H9 (cell line): ENCODE data around the gene OGFOD1. TPM values are rescaled to one million over a fixed set of nuclear protein-coding genes. Genes with fewer than 3 reads are reported as not detected.

Experiments used
- DNase-seq: peaks from one replicate; pipeline ENCODE4 v3.0.0-alpha.2; 2017
- H2AFZ ChIP-seq: one replicate; pipeline ENCODE4 v1.6.1; 2013; ENCODE audit warnings: mild to moderate bottlenecking, low read length, control low read depth, moderate library complexity
- H2AK5ac ChIP-seq: 2 replicates; pipeline ENCODE4 v1.6.1; 2013; ENCODE audit warnings: low read length, control low read depth, mixed read lengths; ENCODE audit not compliant: insufficient read length
- H2BK120ac ChIP-seq: one replicate; pipeline ENCODE4 v1.6.1; 2013; ENCODE audit warnings: low read depth, mild to moderate bottlenecking, low read length, control low read depth, inconsistent platforms; ENCODE audit not compliant: poor library complexity, severe bottlenecking
- H2BK12ac ChIP-seq: 2 replicates; pipeline ENCODE4 v1.6.1; 2013; ENCODE audit warnings: low read length, control low read depth, mixed read lengths, low read depth; ENCODE audit not compliant: insufficient read length
- H2BK15ac ChIP-seq: 2 replicates; pipeline ENCODE4 v1.6.1; 2013; ENCODE audit warnings: low read depth, low read length, control low read depth
- H2BK20ac ChIP-seq: one replicate; pipeline ENCODE4 v1.6.1; 2013; ENCODE audit warnings: low read depth, mild to moderate bottlenecking, low read length, control low read depth, inconsistent platforms; ENCODE audit not compliant: poor library complexity, severe bottlenecking
- H2BK5ac ChIP-seq: 2 replicates; pipeline ENCODE4 v1.6.1; 2013; ENCODE audit warnings: low read length, control low read depth, mixed read lengths; ENCODE audit not compliant: insufficient read length
- H3K14ac ChIP-seq: 2 replicates; pipeline ENCODE4 v1.6.1; 2013; ENCODE audit warnings: low read length, control low read depth; ENCODE audit not compliant: insufficient read depth
- H3K18ac ChIP-seq: 2 replicates; pipeline ENCODE4 v1.6.1; 2013; ENCODE audit warnings: low read depth, mild to moderate bottlenecking, mixed read lengths, low read length, control low read depth; ENCODE audit not compliant: insufficient read length
- H3K23ac ChIP-seq: 2 replicates; pipeline ENCODE4 v1.6.1; 2013; ENCODE audit warnings: low read length, control low read depth, mixed read lengths, low read depth; ENCODE audit not compliant: insufficient read length
- H3K23me2 ChIP-seq: 2 replicates; pipeline ENCODE4 v1.6.1; 2013; ENCODE audit warnings: low read depth, mild to moderate bottlenecking, mixed read lengths, low read length, control low read depth; ENCODE audit not compliant: insufficient read length, poor library complexity, severe bottlenecking
- H3K27ac ChIP-seq: 2 replicates; pipeline ENCODE4 v1.5.1; 2013; ENCODE audit warnings: low read length, control low read depth, mixed read lengths, low read depth; ENCODE audit not compliant: insufficient read length
- H3K27me3 ChIP-seq: 2 replicates; pipeline ENCODE4 v1.6.1; 2013; ENCODE audit warnings: low read length, control low read depth, inconsistent platforms; ENCODE audit not compliant: insufficient read depth
- H3K4ac ChIP-seq: 2 replicates; pipeline ENCODE4 v1.6.1; 2013; ENCODE audit warnings: low read depth, mild to moderate bottlenecking, control low read depth, inconsistent platforms, low read length, moderate library complexity
- H3K4me1 ChIP-seq: 2 replicates; pipeline ENCODE4 v1.6.1; 2013; ENCODE audit warnings: low read length, control low read depth, inconsistent platforms; ENCODE audit not compliant: insufficient read depth
- H3K4me2 ChIP-seq: 2 replicates; pipeline ENCODE4 v1.6.1; 2013; ENCODE audit warnings: low read length, control low read depth, mixed read lengths; ENCODE audit not compliant: insufficient read length, insufficient read depth
- H3K56ac ChIP-seq: 2 replicates; pipeline ENCODE4 v1.6.1; 2013; ENCODE audit warnings: low read depth, mild to moderate bottlenecking, mixed read lengths, low read length, control low read depth; ENCODE audit not compliant: insufficient read length
- H3K79me1 ChIP-seq: 2 replicates; pipeline ENCODE4 v1.6.1; 2013; ENCODE audit warnings: low read depth, mild to moderate bottlenecking, moderate library complexity, low read length, control low read depth, inconsistent platforms; ENCODE audit not compliant: insufficient read depth, poor library complexity, severe bottlenecking
- H3K79me2 ChIP-seq: 2 replicates; pipeline ENCODE4 v1.6.1; 2013; ENCODE audit warnings: low read length, control low read depth, inconsistent platforms; ENCODE audit not compliant: insufficient read depth
- H3K9ac ChIP-seq: 2 replicates; pipeline ENCODE4 v1.6.1; 2013; ENCODE audit warnings: low read length, control low read depth, mixed read lengths; ENCODE audit not compliant: insufficient read length; ENCODE audit errors: extremely low read depth
- H3K9me3 ChIP-seq: one replicate; pipeline ENCODE4 v1.6.1; 2013; ENCODE audit warnings: low read depth, low read length, inconsistent platforms; ENCODE audit not compliant: control insufficient read depth
- H3T11ph ChIP-seq: one replicate; pipeline ENCODE4 v1.6.1; 2013; ENCODE audit warnings: mild to moderate bottlenecking, low read length, control low read depth, inconsistent platforms
- H4K20me1 ChIP-seq: one replicate; pipeline ENCODE4 v1.6.1; 2013; ENCODE audit not compliant: control insufficient read depth, insufficient read length, insufficient read depth
- H4K5ac ChIP-seq: 2 replicates; pipeline ENCODE4 v1.6.1; 2013; ENCODE audit warnings: low read depth, mild to moderate bottlenecking, mixed read lengths, low read length, control low read depth; ENCODE audit not compliant: insufficient read length
- H4K8ac ChIP-seq: replicated peaks from 2 replicates; pipeline ENCODE4 v1.6.1; 2013; ENCODE audit warnings: low read length, control low read depth, mixed read lengths, low read depth; ENCODE audit not compliant: insufficient read length
- H4K91ac ChIP-seq: 2 replicates; pipeline ENCODE4 v1.6.1; 2013; ENCODE audit warnings: low read depth, mild to moderate bottlenecking, moderate library complexity, mixed read lengths, low read length, control low read depth; ENCODE audit not compliant: insufficient read length
- H3K27ac Mint-ChIP-seq, 3 experiments: 2 replicates in 2 of 3; 3 replicates in 1 of 3; pipeline ENCODE4 v1.8.0; 2020 to 2021; ENCODE audit warnings: mixed read lengths in 3 of 3, mild to moderate bottlenecking in 1 of 3, moderate library complexity in 1 of 3
- H3K27me3 Mint-ChIP-seq: 2 replicates; pipeline ENCODE4 v1.8.0; 2021; ENCODE audit warnings: low read depth, mild to moderate bottlenecking, moderate library complexity, mixed read lengths
- H3K36me3 Mint-ChIP-seq, 3 experiments: 2 replicates in 2 of 3; 3 replicates in 1 of 3; pipeline ENCODE4 v1.8.0; 2020 to 2021; ENCODE audit warnings: low read depth in 3 of 3, mixed read lengths in 3 of 3; ENCODE audit not compliant: insufficient read depth in 1 of 3
- H3K4me1 Mint-ChIP-seq, 2 experiments: 2 replicates each; pipeline ENCODE4 v1.8.0; 2020; ENCODE audit warnings: mixed read lengths in 2 of 2
- H3K4me3 Mint-ChIP-seq, 2 experiments: 2 replicates in 1 of 2; 3 replicates in 1 of 2; pipeline ENCODE4 v1.8.0; 2020 to 2021; ENCODE audit warnings: mild to moderate bottlenecking in 2 of 2, mixed read lengths in 2 of 2, moderate library complexity in 1 of 2
- H3K9me3 Mint-ChIP-seq, 2 experiments: 2 replicates in 1 of 2; 3 replicates in 1 of 2; pipeline ENCODE4 v1.8.0; 2020; ENCODE audit warnings: mild to moderate bottlenecking in 2 of 2, mixed read lengths in 2 of 2, moderate library complexity in 1 of 2
- CTCF ChIP-seq: fragments of 200-600 bp; sonication (generic); conservative IDR thresholded peaks from 3 replicates; pipeline ENCODE4 v1.8.0; 2021; ENCODE audit warnings: antibody characterized with exemption, mild to moderate bottlenecking
- WGBS: extraction: QIAGEN DNeasy Blood & Tissue Kit; methylation state at CpG from one replicate; pipeline ENCODE4 v1.1.7; 2013; ENCODE audit warnings: missing lambda C conversion rate, low lambda C conversion rate, mixed read lengths; ENCODE audit not compliant: insufficient read length; ENCODE audit errors: extremely low coverage; 5-methylcytosine and 5-hydroxymethylcytosine counted together
- total RNA-seq: library from RNA; stranded (reverse); gene quantifications from 2 replicates; pipeline ENCODE4 v1.2.1, GENCODE V29; 2021

The OGFOD1 gene
- total RNA-seq, 1 experiment from 2014 or later: 66.5 TPM

GRCh38 chr16:56423584-56424403 is 27.6 kb upstream of the OGFOD1 start:
- H3K56ac ChIP-seq: no peak overlapping the region
- H2BK5ac ChIP-seq: no peak overlapping the region
- no peak overlapping the region for H3K14ac ChIP-seq
- H2AK5ac ChIP-seq: no peak overlapping the region
- H2AFZ ChIP-seq: no peak overlapping the region
- no peaks in the 10 kb centered on the region; the same call in 1 of the 2 replicates for H3K27me3 ChIP-seq
- no peak overlapping the region for H2BK15ac ChIP-seq
- H4K5ac ChIP-seq: no peak overlapping the region
- H4K91ac ChIP-seq: no peak overlapping the region
- H2BK12ac ChIP-seq: no peak overlapping the region
- no peak overlapping the region for H2BK120ac ChIP-seq
- H3K18ac ChIP-seq: no peak overlapping the region
- Mint-ChIP-seq H3K27me3 (peaks cover 17% of the 10 kb centered on the region), H3K36me3 (no peaks in the 10 kb centered on the region; a peak in 2 of 7 replicates), H3K4me1 (peaks cover 39 to 44% of the 10 kb centered on the region in 2 experiments), H3K4me3 (peak overlapping the region; percentile 85 to 95), H3K27ac (no peak overlapping the region), H3K9me3 (no peaks in the 10 kb centered on the region)
- no peaks in the 10 kb centered on the region for H4K20me1 ChIP-seq
- no peak overlapping the region for H3T11ph ChIP-seq
- H3K23ac ChIP-seq: peak overlapping the region; percentile 1
- no peak overlapping the region for H3K27ac ChIP-seq
- peak overlapping the region; percentile 74 for H3K9ac ChIP-seq
- H3K79me2 ChIP-seq: peaks cover 2% of the 10 kb centered on the region; the same call in 1 of the 2 replicates
- peaks cover 7% of the 10 kb centered on the region; the same call in 1 of the 2 replicates for H3K4me1 ChIP-seq
- H2BK20ac ChIP-seq: no peak overlapping the region
- peak overlapping the region; percentile 100 for H3K4me2 ChIP-seq
- no peak overlapping the region for H3K4ac ChIP-seq
- WGBS: no CpG with 5 or more reads among the region's 7 CpGs
- H3K23me2 ChIP-seq: peaks cover 7% of the 10 kb centered on the region
- no peak for DNase-seq
- H4K8ac ChIP-seq: no peak overlapping the region
- peaks cover 2% of the 10 kb centered on the region for H3K79me1 ChIP-seq
- H3K9me3 ChIP-seq: no peaks in the 10 kb centered on the region
- TF ChIP-seq CTCF: no peak
